ENCODE measurements around the gene BICRAL.

- peak; percentile 6 for TF ChIP-seq POLR2A (IDR thresholded peaks at IDR 0.05; ENCODE audit: low read length)
- TF ChIP-seq GATA1 (IDR thresholded peaks at IDR 0.05; ENCODE audit: low read depth, low read length), result no peak
Observed at GRCh38 chr6:42790549-42791181, 8.8 kb downstream of the BICRAL start.

Measured in erythroblast (primary cell).